ENCODE measurements around the gene FAM20A. TPM values are rescaled to one million over a fixed set of nuclear protein-coding genes. Genes with fewer than 3 reads are reported as not detected.

FAM20A gene
- total RNA-seq, 1 experiment from 2014 or later = not detected

DNA sequence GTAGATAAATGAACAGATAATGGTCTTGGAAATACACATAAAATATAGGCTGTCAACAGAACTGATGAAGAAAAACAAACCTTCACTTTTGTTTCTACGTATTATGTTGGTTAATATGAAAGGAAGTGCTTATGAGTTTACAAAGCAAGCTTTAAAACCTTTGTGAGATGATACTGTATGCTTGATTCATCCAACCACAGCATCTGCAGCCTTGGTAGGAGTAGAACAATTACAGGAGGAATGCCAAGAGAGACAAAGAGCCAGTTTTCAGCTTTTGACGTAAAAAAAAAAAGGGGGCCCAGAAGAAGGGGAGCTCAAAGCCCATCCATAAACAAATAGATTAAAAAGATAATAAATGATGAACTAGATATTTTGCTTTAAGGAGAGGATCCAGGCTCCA lies 13.3 kb downstream of the FAM20A start:
- no peaks in the 10 kb centered on the region for H3K9me3 ChIP-seq (ENCODE audit: control insufficient read depth in 1 of 2, insufficient read depth in 1 of 2, low read depth in 1 of 2, low read length in 2 of 2)
- ChIA-PET POLR2A (no interaction called here), CTCF (no interaction called here), RAD21 (ENCODE audit: low non-redundant PET in 1 of 2, low total read pairs in 2 of 2, uncharacterized antibody in 2 of 2, unreplicated experiment in 2 of 2) (no interaction called here)
- BruUV-seq (replicated peaks) = no TSS peak
- H3K4me3 ChIP-seq (replicated peaks in 1 of 2; ENCODE audit: low read depth in 1 of 2, low read length in 2 of 2) = no peak overlapping the region
- ATAC-seq = no peak
- H2AFZ ChIP-seq (ENCODE audit: low read depth, low read length, poor library complexity, severe bottlenecking) = no peak overlapping the region
- intact Hi-C loops (cut with micrococcal nuclease) = no loop called here
- no peaks in the 10 kb centered on the region for H3K36me3 ChIP-seq (ENCODE audit: control insufficient read depth in 1 of 2, insufficient read depth in 2 of 2, low read length in 2 of 2)
- no peak overlapping the region for H3K4me2 ChIP-seq (ENCODE audit: low read length)
- no peak for DNase-seq (ENCODE audit: low read depth, low spot score)
- H4K20me1 ChIP-seq (ENCODE audit: insufficient read depth) = no peaks in the 10 kb centered on the region
- H3K4me1 ChIP-seq (ENCODE audit: control insufficient read depth in 1 of 2, insufficient read depth in 2 of 2, low read length in 2 of 2) = no peaks in the 10 kb centered on the region
- H3K27me3 ChIP-seq (ENCODE audit: insufficient read depth, low read length) = no peaks in the 10 kb centered on the region
- no peaks in the 10 kb centered on the region for H3K79me2 ChIP-seq (ENCODE audit: insufficient read depth, low read length)
- TF ChIP-seq SRF (IDR thresholded peaks at IDR 0.05; ENCODE audit: low read depth) = no peak
- TF ChIP-seq, protein P1, sequence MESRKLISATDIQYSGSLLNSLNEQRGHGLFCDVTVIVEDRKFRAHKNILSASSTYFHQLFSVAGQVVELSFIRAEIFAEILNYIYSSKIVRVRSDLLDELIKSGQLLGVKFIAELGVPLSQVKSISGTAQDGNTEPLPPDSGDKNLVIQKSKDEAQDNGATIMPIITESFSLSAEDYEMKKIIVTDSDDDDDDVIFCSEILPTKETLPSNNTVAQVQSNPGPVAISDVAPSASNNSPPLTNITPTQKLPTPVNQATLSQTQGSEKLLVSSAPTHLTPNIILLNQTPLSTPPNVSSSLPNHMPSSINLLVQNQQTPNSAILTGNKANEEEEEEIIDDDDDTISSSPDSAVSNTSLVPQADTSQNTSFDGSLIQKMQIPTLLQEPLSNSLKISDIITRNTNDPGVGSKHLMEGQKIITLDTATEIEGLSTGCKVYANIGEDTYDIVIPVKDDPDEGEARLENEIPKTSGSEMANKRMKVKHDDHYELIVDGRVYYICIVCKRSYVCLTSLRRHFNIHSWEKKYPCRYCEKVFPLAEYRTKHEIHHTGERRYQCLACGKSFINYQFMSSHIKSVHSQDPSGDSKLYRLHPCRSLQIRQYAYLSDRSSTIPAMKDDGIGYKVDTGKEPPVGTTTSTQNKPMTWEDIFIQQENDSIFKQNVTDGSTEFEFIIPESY (IDR thresholded peaks at IDR 0.05; ENCODE audit: extremely low read depth, insufficient replicate concordance, low read length) = no peak
- TF ChIP-seq, protein P2, sequence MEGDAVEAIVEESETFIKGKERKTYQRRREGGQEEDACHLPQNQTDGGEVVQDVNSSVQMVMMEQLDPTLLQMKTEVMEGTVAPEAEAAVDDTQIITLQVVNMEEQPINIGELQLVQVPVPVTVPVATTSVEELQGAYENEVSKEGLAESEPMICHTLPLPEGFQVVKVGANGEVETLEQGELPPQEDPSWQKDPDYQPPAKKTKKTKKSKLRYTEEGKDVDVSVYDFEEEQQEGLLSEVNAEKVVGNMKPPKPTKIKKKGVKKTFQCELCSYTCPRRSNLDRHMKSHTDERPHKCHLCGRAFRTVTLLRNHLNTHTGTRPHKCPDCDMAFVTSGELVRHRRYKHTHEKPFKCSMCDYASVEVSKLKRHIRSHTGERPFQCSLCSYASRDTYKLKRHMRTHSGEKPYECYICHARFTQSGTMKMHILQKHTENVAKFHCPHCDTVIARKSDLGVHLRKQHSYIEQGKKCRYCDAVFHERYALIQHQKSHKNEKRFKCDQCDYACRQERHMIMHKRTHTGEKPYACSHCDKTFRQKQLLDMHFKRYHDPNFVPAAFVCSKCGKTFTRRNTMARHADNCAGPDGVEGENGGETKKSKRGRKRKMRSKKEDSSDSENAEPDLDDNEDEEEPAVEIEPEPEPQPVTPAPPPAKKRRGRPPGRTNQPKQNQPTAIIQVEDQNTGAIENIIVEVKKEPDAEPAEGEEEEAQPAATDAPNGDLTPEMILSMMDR (IDR thresholded peaks at IDR 0.05 in 2 of 3, conservative IDR thresholded peaks at IDR 0.05 in 1 of 3; ENCODE audit: borderline replicate concordance in 1 of 3, insufficient read depth in 1 of 3, low read depth in 2 of 3, low read length in 2 of 3) = no peak
- no peak for TF ChIP-seq EZH2phosphoT487 (IDR thresholded peaks at IDR 0.05; ENCODE audit: borderline replicate concordance)
- no peak for TF ChIP-seq EGR1 (IDR thresholded peaks at IDR 0.05; ENCODE audit: low read depth)
- no peak for TF ChIP-seq EZH2 (IDR thresholded peaks at IDR 0.05)
- no peak for TF ChIP-seq YY1 (IDR thresholded peaks at IDR 0.05; ENCODE audit: extremely low read depth, insufficient replicate concordance, low read depth, low read length)
- no peak for TF ChIP-seq JUND (IDR thresholded peaks at IDR 0.05)
- TF ChIP-seq ELF1 (IDR thresholded peaks at IDR 0.05; ENCODE audit: borderline replicate concordance, low read depth) = no peak
- TF ChIP-seq SP1 (IDR thresholded peaks at IDR 0.05; ENCODE audit: low read depth) = no peak
- no peak for TF ChIP-seq RAD21 (IDR thresholded peaks at IDR 0.05; ENCODE audit: low read depth)
- TF ChIP-seq, protein P3, sequence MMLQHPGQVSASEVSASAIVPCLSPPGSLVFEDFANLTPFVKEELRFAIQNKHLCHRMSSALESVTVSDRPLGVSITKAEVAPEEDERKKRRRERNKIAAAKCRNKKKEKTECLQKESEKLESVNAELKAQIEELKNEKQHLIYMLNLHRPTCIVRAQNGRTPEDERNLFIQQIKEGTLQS (IDR thresholded peaks at IDR 0.05) = no peak
- no peak for TF ChIP-seq CEBPB (IDR thresholded peaks at IDR 0.05; ENCODE audit: low read depth)
- TF ChIP-seq SIN3A (IDR thresholded peaks at IDR 0.05; ENCODE audit: low read depth) = no peak
- TF ChIP-seq POLR2AphosphoS5 (IDR thresholded peaks at IDR 0.05; ENCODE audit: low read depth, low read length) = no peak
- TF ChIP-seq FOSL1 (IDR thresholded peaks at IDR 0.05; ENCODE audit: low read depth) = no peak
- TF ChIP-seq ZNF274 (IDR thresholded peaks at IDR 0.05; ENCODE audit: low read depth, low read length) = no peak
- no peak for TF ChIP-seq CBX3 (IDR thresholded peaks at IDR 0.05; ENCODE audit: low read depth)
- TF ChIP-seq ZFX (IDR thresholded peaks at IDR 0.05) = no peak
- H3K9me2 ChIP-seq (ENCODE audit: insufficient read depth) = no peaks in the 10 kb centered on the region
- no peak overlapping the region for H3K9ac ChIP-seq (ENCODE audit: low read length)
- H3K27ac ChIP-seq (ENCODE audit: low read depth, low read length) = no peak overlapping the region

All from HCT116 (cell line).